ENCODE data around the gene DUOX1.

- TF ChIP-seq EZH2 (IDR thresholded peaks at IDR 0.05; ENCODE audit: insufficient read depth, low read length): no peak
- TF ChIP-seq, protein P1, sequence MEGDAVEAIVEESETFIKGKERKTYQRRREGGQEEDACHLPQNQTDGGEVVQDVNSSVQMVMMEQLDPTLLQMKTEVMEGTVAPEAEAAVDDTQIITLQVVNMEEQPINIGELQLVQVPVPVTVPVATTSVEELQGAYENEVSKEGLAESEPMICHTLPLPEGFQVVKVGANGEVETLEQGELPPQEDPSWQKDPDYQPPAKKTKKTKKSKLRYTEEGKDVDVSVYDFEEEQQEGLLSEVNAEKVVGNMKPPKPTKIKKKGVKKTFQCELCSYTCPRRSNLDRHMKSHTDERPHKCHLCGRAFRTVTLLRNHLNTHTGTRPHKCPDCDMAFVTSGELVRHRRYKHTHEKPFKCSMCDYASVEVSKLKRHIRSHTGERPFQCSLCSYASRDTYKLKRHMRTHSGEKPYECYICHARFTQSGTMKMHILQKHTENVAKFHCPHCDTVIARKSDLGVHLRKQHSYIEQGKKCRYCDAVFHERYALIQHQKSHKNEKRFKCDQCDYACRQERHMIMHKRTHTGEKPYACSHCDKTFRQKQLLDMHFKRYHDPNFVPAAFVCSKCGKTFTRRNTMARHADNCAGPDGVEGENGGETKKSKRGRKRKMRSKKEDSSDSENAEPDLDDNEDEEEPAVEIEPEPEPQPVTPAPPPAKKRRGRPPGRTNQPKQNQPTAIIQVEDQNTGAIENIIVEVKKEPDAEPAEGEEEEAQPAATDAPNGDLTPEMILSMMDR (IDR thresholded peaks at IDR 0.05; ENCODE audit: insufficient read depth, low read depth, low read length): no peak
Measured at GRCh38 chr15:45155739-45156138, 25.9 kb downstream of the DUOX1 start.

Data from astrocyte (in vitro differentiated cells and primary cell).